H1 (cell line): ENCODE results near the gene NTN5. TPM values are rescaled to one million over a fixed set of nuclear protein-coding genes. Genes with fewer than 3 reads are reported as not detected.

Source experiments
- CTCF ChIA-PET: fragments of 300-600 bp; sonication (Branson Sonifier 250); formaldehyde crosslinking; loops from one replicate; lab custom pipeline; 2021; ENCODE audit not compliant: partially characterized antibody; lab: Charles Lee
- POLR2A ChIA-PET: fragments of 300-600 bp; sonication (Branson Sonifier 250); formaldehyde crosslinking; loops from one replicate; lab custom pipeline; 2021; ENCODE audit warnings: inconsistent platforms; ENCODE audit not compliant: partially characterized antibody; lab: Charles Lee
- DNase-seq, 2 experiments: peaks; one replicate each; pipeline versions ENCODE4 v3.0.0 to v3.0.0-alpha.2; 2010 to 2022; ENCODE audit warnings: low spot score in 2 of 2, low read depth in 1 of 2, mixed read lengths in 1 of 2
- FAIRE-seq: peaks from 2 replicates; lab custom pipeline; 2011; peaks lifted over from hg19 to GRCh38; lab: Jason Lieb, UNC
- H2AFZ ChIP-seq: 2 replicates; pipeline ENCODE4 v1.8.1; 2012; ENCODE audit warnings: low read length, inconsistent platforms
- H2AK5ac ChIP-seq: 2 replicates; pipeline ENCODE4 v1.6.1; 2013; ENCODE audit warnings: low read depth, low read length
- H2BK120ac ChIP-seq: replicated peaks from 2 replicates; pipeline ENCODE3; 2013; ENCODE audit warnings: low read depth, low read length, inconsistent platforms
- H2BK12ac ChIP-seq: 2 replicates; pipeline ENCODE4 v1.6.1; 2013; ENCODE audit warnings: low read depth, low read length
- H2BK15ac ChIP-seq: 2 replicates; pipeline ENCODE4 v1.6.1; 2013; ENCODE audit warnings: low read length
- H2BK20ac ChIP-seq: 2 replicates; pipeline ENCODE4 v1.6.1; 2013; ENCODE audit warnings: low read length
- H2BK5ac ChIP-seq: 2 replicates; pipeline ENCODE4 v1.6.1; 2013; ENCODE audit warnings: low read depth, low read length
- H3K14ac ChIP-seq: 2 replicates; pipeline ENCODE4 v1.6.1; 2013; ENCODE audit warnings: inconsistent platforms; ENCODE audit not compliant: insufficient read length
- H3K18ac ChIP-seq: 2 replicates; pipeline ENCODE4 v1.6.1; 2013; ENCODE audit warnings: low read length; ENCODE audit errors: extremely low read depth
- H3K23ac ChIP-seq: 2 replicates; pipeline ENCODE4 v1.6.1; 2013; ENCODE audit warnings: inconsistent platforms; ENCODE audit not compliant: insufficient read length
- H3K23me2 ChIP-seq: 2 replicates; pipeline ENCODE4 v1.6.1; 2013; ENCODE audit warnings: low read depth, low read length
- H3K27ac ChIP-seq: 2 replicates; pipeline ENCODE4 v1.6.1; 2011; ENCODE audit warnings: low read depth, low read length, inconsistent platforms
- H3K27me3 ChIP-seq, 4 experiments: replicated peaks in 1 of 4; 1 replicate in 1 of 4; 2 replicates in 3 of 4; pipeline versions ENCODE4 v1.6.1 to v1.8.1; 2011 to 2013; ENCODE audit warnings: low read length in 3 of 4, mild to moderate bottlenecking in 3 of 4, inconsistent platforms in 2 of 4, mixed read lengths in 2 of 4, moderate library complexity in 1 of 4; ENCODE audit not compliant: control insufficient read depth in 3 of 4, insufficient read depth in 3 of 4; ENCODE audit errors: extremely low read depth in 1 of 4
- H3K36me3 ChIP-seq, 4 experiments: 2 replicates each; pipeline versions ENCODE4 v1.6.1 to v1.8.1; 2011 to 2013; ENCODE audit warnings: mild to moderate bottlenecking in 4 of 4, low read length in 3 of 4, moderate library complexity in 2 of 4, control low read depth in 1 of 4, inconsistent platforms in 1 of 4; ENCODE audit not compliant: insufficient read depth in 4 of 4, control insufficient read depth in 2 of 4
- H3K4ac ChIP-seq: replicated peaks from 2 replicates; pipeline ENCODE3; 2013; ENCODE audit warnings: low read length, low read depth, mixed read lengths, inconsistent platforms; ENCODE audit not compliant: insufficient read length
- H3K4me1 ChIP-seq, 4 experiments: replicated peaks in 1 of 4; 1 replicate in 1 of 4; 2 replicates in 3 of 4; pipeline versions ENCODE4 v1.6.1 to v1.8.1; 2011 to 2013; ENCODE audit warnings: low read length in 3 of 4, inconsistent platforms in 2 of 4, mixed read lengths in 1 of 4; ENCODE audit not compliant: insufficient read depth in 4 of 4, control insufficient read depth in 3 of 4
- H3K4me2 ChIP-seq, 2 experiments: 2 replicates each; pipeline versions ENCODE4 v1.6.1 to v1.8.1; 2011 to 2013; ENCODE audit warnings: low read depth in 2 of 2, low read length in 2 of 2, control low read depth in 1 of 2, inconsistent platforms in 1 of 2, mild to moderate bottlenecking in 1 of 2; ENCODE audit not compliant: insufficient read depth in 1 of 2
- H3K4me3 ChIP-seq, 4 experiments: fragments of 200-600, 300-600 bp in 1 of 4; sonication (generic), shearing (Covaris generic), sonication (Bioruptor Twin) in 1 of 4; 2 replicates each; pipeline versions ENCODE4 v1.5.1 to v1.8.1; 2011 to 2016; ENCODE audit warnings: low read length in 4 of 4, low read depth in 3 of 4, control low read depth in 2 of 4, inconsistent platforms in 2 of 4, mild to moderate bottlenecking in 2 of 4, mixed read lengths in 1 of 4, moderate library complexity in 1 of 4; ENCODE audit not compliant: insufficient read depth in 2 of 4; ENCODE audit errors: extremely low read depth in 1 of 4
- H3K56ac ChIP-seq: replicated peaks from 2 replicates; pipeline ENCODE3; 2013; ENCODE audit warnings: low read depth, mild to moderate bottlenecking, mixed read lengths, low read length, inconsistent platforms; ENCODE audit not compliant: insufficient read length
- H3K79me1 ChIP-seq: 2 replicates; pipeline ENCODE4 v1.6.1; 2013; ENCODE audit warnings: low read depth, low read length, control low read depth
- H3K79me2 ChIP-seq, 2 experiments: 2 replicates each; pipeline versions ENCODE4 v1.6.1 to v1.8.1; 2012 to 2013; ENCODE audit warnings: low read length in 2 of 2, mild to moderate bottlenecking in 2 of 2, inconsistent platforms in 1 of 2; ENCODE audit not compliant: insufficient read depth in 2 of 2, control insufficient read depth in 1 of 2
- H3K9ac ChIP-seq, 4 experiments: replicated peaks in 1 of 4; 1 replicate in 1 of 4; 2 replicates in 3 of 4; pipeline versions ENCODE4 v1.6.1 to v1.8.1; 2011 to 2013; ENCODE audit warnings: low read depth in 3 of 4, low read length in 3 of 4, control low read depth in 2 of 4, mild to moderate bottlenecking in 2 of 4, moderate library complexity in 2 of 4, inconsistent platforms in 1 of 4; ENCODE audit errors: extremely low read depth in 1 of 4
- H3K9me3 ChIP-seq, 2 experiments: 2 replicates each; pipeline versions ENCODE4 v1.6.1 to v1.8.1; 2012 to 2013; ENCODE audit warnings: mild to moderate bottlenecking in 2 of 2, moderate library complexity in 2 of 2, control low read depth in 1 of 2, inconsistent platforms in 1 of 2, low read depth in 1 of 2, low read length in 1 of 2, mixed read lengths in 1 of 2; ENCODE audit not compliant: insufficient read depth in 2 of 2
- H4K20me1 ChIP-seq, 2 experiments: replicated peaks in 1 of 2; 2 replicates each; pipeline versions ENCODE3 to v1.8.1; 2011 to 2013; ENCODE audit warnings: inconsistent platforms in 2 of 2, low read length in 2 of 2, mild to moderate bottlenecking in 1 of 2; ENCODE audit not compliant: insufficient read depth in 2 of 2, control insufficient read depth in 1 of 2
- H4K5ac ChIP-seq: 2 replicates; pipeline ENCODE4 v1.6.1; 2013; ENCODE audit warnings: low read length, low read depth, mixed read lengths, inconsistent platforms; ENCODE audit not compliant: insufficient read length
- H4K8ac ChIP-seq: 2 replicates; pipeline ENCODE4 v1.8.0; 2013; ENCODE audit warnings: mild to moderate bottlenecking, moderate library complexity, low read length, inconsistent platforms; ENCODE audit not compliant: insufficient read depth; ENCODE audit errors: extremely low read depth
- H4K91ac ChIP-seq: replicated peaks from 2 replicates; pipeline ENCODE3; 2013; ENCODE audit warnings: low read length, mixed read lengths, inconsistent platforms; ENCODE audit not compliant: insufficient read length
- ASH2L ChIP-seq: fragments of 200-600, 300-600 bp; sonication (generic); IDR thresholded peaks from one replicate; pipeline ENCODE4 v1.7.1; 2017; ENCODE audit warnings: low read length
- CBX5 ChIP-seq: fragments of 300-800, 300-1000 bp; sonication (generic); IDR thresholded peaks from 2 replicates; pipeline ENCODE4 v1.7.1; 2016; ENCODE audit warnings: antibody characterized with exemption, low read length, low read depth
- CREB1 ChIP-seq: IDR thresholded peaks from 2 replicates; pipeline ENCODE4 v1.6.1; 2012; ENCODE audit warnings: inconsistent platforms
- CTBP2 ChIP-seq: IDR thresholded peaks from 2 replicates; pipeline ENCODE4 v1.7.0; 2011; ENCODE audit warnings: borderline replicate concordance, mild to moderate bottlenecking, moderate library complexity, mixed read lengths, low read length; ENCODE audit not compliant: insufficient read depth, insufficient read length
- GTF2F1 ChIP-seq: IDR thresholded peaks from 2 replicates; pipeline ENCODE4 v1.6.1; 2012; ENCODE audit warnings: low read depth, low read length, improper control_type of control experiment, borderline replicate concordance
- HDAC2 ChIP-seq, 2 experiments: fragments of 300-600 bp in 1 of 2; sonication (generic) in 1 of 2; IDR thresholded peaks; 2 replicates each; pipeline ENCODE4 v1.6.1; 2011 to 2012; ENCODE audit warnings: low read depth in 2 of 2, low read length in 2 of 2, mild to moderate bottlenecking in 2 of 2, moderate library complexity in 2 of 2, borderline replicate concordance in 1 of 2, inconsistent platforms in 1 of 2
- RXRA ChIP-seq: IDR thresholded peaks from 2 replicates; pipeline ENCODE4 v1.6.1; 2011; ENCODE audit warnings: low read depth, mild to moderate bottlenecking, low read length, moderate library complexity; ENCODE audit not compliant: insufficient read depth
- SIRT6 ChIP-seq: IDR thresholded peaks from one replicate; pipeline ENCODE4 v1.7.1; 2012; ENCODE audit warnings: low read length, inconsistent platforms
- TAF7 ChIP-seq: optimal IDR thresholded peaks from 2 replicates; pipeline ENCODE3; 2011; ENCODE audit warnings: low read depth, mild to moderate bottlenecking, inconsistent platforms, low read length, moderate library complexity, borderline replicate concordance
- WGBS, 2 experiments: shearing (Covaris generic) in 1 of 2; methylation state at CpG; one replicate each; pipeline versions ENCODE4 v1.1.6 to v1.1.7; 2013 to 2015; ENCODE audit warnings: low lambda C conversion rate in 2 of 2, mixed read lengths in 2 of 2, inconsistent platforms in 1 of 2, low coverage in 1 of 2, missing lambda C conversion rate in 1 of 2; ENCODE audit not compliant: insufficient replicate concordance in 2 of 2, insufficient coverage in 1 of 2, insufficient read length in 1 of 2; ENCODE audit errors: extremely low coverage in 1 of 2, missing lambda C conversion rate in 1 of 2; 5-methylcytosine and 5-hydroxymethylcytosine counted together
- polyA plus RNA-seq, 7 experiments: library from polyadenylated mRNA; depleted of rRNA in 3 of 7; stranded (reverse) in 5 of 7; unstranded in 2 of 7; fragments of >200 nt in 5 of 7; fragments of 200-250 nt in 2 of 7; gene quantifications; 1 replicate in 5 of 7; 2 replicates in 1 of 7; 4 replicates in 1 of 7; pipeline versions ENCODE4 v1.2.1 to v1.2.3, GENCODE V29; 2011 to 2013; ENCODE audit warnings: missing spikeins in 2 of 7, mixed read lengths in 2 of 7
- total RNA-seq: library from RNA; stranded (reverse); fragmentation: NEBNext Ultra II Directional; extraction: Animal tissue kit (Norgen Biotek cat#: 25700); gene quantifications from 2 replicates; pipeline ENCODE4 v1.2.1, GENCODE V29; 2021

Gene NTN5
- total and polyA plus RNA-seq, 2 of the 8 experiments (the other 6 are each of a cell fraction or from before 2014, with no cell fraction given) = 0.47 to 0.85 TPM

- Histone ChIP-seq H4K5ac (no peak overlapping the region), H3K27ac (no peak overlapping the region), H3K4me3 (no peak overlapping the region), H3K36me3 (no peaks in the 10 kb centered on the region), H3K56ac (no peak overlapping the region), H2BK12ac (no peak overlapping the region), H3K23me2 (no peaks in the 10 kb centered on the region), H3K27me3 (no peaks in the 10 kb centered on the region; a peak in 1 of 7 replicates), H4K8ac (no peak overlapping the region), H3K9ac (no peak overlapping the region), H3K9me3 (no peaks in the 10 kb centered on the region; a peak in 2 of 4 replicates), H3K23ac (no peak overlapping the region), H3K4me1 (peaks cover 0 to 3% (median 0%) of the 10 kb centered on the region in 4 experiments; a peak in 1 of 7 replicates), H2AK5ac (no peak overlapping the region), H3K14ac (no peak overlapping the region), H2BK5ac (no peak overlapping the region), H2BK15ac (no peak overlapping the region), H2BK120ac (no peak overlapping the region), H3K79me1 (no peaks in the 10 kb centered on the region), H3K4ac (no peak overlapping the region), H2AFZ (no peak overlapping the region), H4K91ac (no peak overlapping the region), H3K18ac (no peak overlapping the region), H3K4me2 (no peak overlapping the region), H3K79me2 (no peaks in the 10 kb centered on the region), H4K20me1 (no peaks in the 10 kb centered on the region), H2BK20ac (no peak overlapping the region)
- DNase-seq (no peak), FAIRE-seq (no peak)
- POLR2A ChIA-PET = interaction anchor here (2.2 kb wide), 1 partner anchor 44 kb away, joined by 5 read pairs; no protein-coding TSS in a partner anchor
- CTCF ChIA-PET = interaction anchor here (1.5 kb wide), 1 partner anchor 16 kb away, joined by 4 read pairs; the partner anchor contains the start of gene CA11
- 94% methylated on average over 22 of the region's 50 CpGs; no CpG with 5 or more reads in 1 of the 2 experiments for WGBS, 2 experiments
- TF ChIP-seq ASH2L (no peak), TAF7 (no peak), GTF2F1 (no peak), CBX5 (no peak), RXRA (no peak), CREB1 (no peak), HDAC2 (IDR thresholded peaks at IDR 0.05; ENCODE audit: borderline replicate concordance in 1 of 2, low read depth in 2 of 2, low read length in 2 of 2) (no peak), CTBP2 (no peak), SIRT6 (no peak)
- TF ChIP-seq, all 59 proteins: peak for 0
These were observed 11.1 kb downstream of the NTN5 start for GRCh38 chr19:48661711-48662090.
